Body of pancreas (tissue), 4 donors: ENCODE results near the gene DVL1.

ENCODE experiments used
- POLR2A ChIP-seq, 3 donors: fragments of 450-650 bp; IDR thresholded peaks; one replicate each; pipeline ENCODE4 v1.6.1; 2016; ENCODE audit warnings: antibody characterized with exemption in 3 of 3, mild to moderate bottlenecking in 2 of 3
- TF ChIP-seq, protein P1 (sequence below), 7 experiments: fragments of 450-650 bp in 4 of 7; fragments of 200-600 bp in 3 of 7; sonication (generic) in 3 of 7; IDR thresholded peaks; one replicate each; pipeline ENCODE4 v1.5.1; 2016 to 2019; ENCODE audit warnings: antibody characterized with exemption in 7 of 7

DNA sequence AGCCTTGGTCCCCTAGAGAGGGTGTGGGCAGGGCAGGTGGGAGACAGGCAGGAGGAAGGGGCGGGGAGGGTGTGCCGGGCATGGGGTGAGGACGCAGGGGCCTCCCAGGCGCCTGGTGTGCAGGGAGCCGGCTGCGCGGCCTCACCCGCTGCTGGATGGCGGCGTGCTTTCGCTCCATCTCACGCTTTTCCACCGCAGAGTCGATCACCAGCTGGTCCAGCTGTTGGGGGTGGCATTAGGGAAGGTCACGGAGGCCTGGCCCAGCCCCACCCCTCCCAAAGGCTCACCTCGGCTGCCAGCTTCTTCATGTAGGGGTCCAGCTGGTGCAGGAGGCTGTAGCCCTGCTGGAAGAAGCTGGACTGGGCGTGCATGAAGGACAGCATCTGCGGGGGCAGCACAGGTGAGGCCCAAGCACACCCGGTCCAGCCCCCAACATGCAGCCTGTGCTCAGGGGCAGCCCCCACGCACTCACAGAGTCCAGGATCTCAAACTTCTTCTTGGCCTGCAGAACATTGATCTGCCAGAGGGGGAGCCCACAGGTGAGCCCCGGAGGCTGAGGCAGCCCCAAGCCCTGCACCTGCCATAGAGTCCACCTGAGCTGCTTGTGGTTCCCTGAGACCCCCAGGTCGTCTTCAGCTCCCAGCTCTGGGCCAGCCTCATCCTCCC, 49.4 kb downstream of the DVL1 start:
- TF ChIP-seq, protein P1, sequence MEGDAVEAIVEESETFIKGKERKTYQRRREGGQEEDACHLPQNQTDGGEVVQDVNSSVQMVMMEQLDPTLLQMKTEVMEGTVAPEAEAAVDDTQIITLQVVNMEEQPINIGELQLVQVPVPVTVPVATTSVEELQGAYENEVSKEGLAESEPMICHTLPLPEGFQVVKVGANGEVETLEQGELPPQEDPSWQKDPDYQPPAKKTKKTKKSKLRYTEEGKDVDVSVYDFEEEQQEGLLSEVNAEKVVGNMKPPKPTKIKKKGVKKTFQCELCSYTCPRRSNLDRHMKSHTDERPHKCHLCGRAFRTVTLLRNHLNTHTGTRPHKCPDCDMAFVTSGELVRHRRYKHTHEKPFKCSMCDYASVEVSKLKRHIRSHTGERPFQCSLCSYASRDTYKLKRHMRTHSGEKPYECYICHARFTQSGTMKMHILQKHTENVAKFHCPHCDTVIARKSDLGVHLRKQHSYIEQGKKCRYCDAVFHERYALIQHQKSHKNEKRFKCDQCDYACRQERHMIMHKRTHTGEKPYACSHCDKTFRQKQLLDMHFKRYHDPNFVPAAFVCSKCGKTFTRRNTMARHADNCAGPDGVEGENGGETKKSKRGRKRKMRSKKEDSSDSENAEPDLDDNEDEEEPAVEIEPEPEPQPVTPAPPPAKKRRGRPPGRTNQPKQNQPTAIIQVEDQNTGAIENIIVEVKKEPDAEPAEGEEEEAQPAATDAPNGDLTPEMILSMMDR (IDR thresholded peaks at IDR 0.05), result peak in 4 of 7 experiments; percentile 14 to 29 (median 22)
- no peak for TF ChIP-seq POLR2A (IDR thresholded peaks at IDR 0.05)
